ENCODE measurements around the gene UGT1A10.
A peak's percentile ranks its signal among the peaks of the same experiment; 100 is the strongest.

UGT1A10 gene

DNA sequence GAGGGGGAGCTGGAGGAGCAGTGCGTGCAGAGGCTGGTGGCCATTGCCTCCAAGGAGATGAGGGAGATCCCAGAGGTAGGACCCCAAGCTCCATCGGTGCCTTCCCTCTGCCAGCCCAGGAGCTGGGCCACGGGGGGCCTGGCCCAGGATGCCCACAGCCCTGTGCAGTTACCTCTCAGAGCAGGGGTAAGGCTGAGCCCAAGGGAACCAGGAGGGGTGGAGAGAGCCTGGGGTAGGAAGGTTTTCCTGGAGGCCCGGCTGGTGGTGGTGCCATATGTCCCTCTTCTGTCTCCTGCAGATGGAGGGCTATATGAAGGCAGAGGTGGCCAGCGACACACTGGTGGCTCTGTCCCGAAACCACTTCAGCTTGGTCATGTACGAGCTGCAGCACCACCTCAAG, 153.3 kb downstream of the UGT1A10 start:
- Histone ChIP-seq H3K23ac (ENCODE audit: low read length) (no peak overlapping the region), H2AK5ac (ENCODE audit: low read length) (no peak overlapping the region), H4K8ac (ENCODE audit: low read depth, low read length) (no peak overlapping the region), H2BK5ac (ENCODE audit: low read length) (no peak overlapping the region), H3K9ac (ENCODE audit: low read length) (no peak overlapping the region), H3K4ac (ENCODE audit: low read depth, low read length) (no peak overlapping the region), H3K18ac (ENCODE audit: low read length) (no peak overlapping the region), H3K79me2 (ENCODE audit: control insufficient read depth, insufficient read depth, low read length) (no peaks in the 10 kb centered on the region), H2BK120ac (ENCODE audit: low read depth, low read length) (no peak overlapping the region), H3K27ac (ENCODE audit: low read depth, low read length) (no peak overlapping the region), H3K4me2 (ENCODE audit: low read length) (no peak overlapping the region), H3K4me1 (ENCODE audit: control insufficient read depth, low read depth, low read length) (no peaks in the 10 kb centered on the region), H2BK15ac (replicated peaks; ENCODE audit: low read depth) (no peak overlapping the region), H3K56ac (ENCODE audit: low read length) (no peak overlapping the region), H3K36me3 (ENCODE audit: control insufficient read depth, insufficient read depth, low read length) (no peaks in the 10 kb centered on the region), H3K79me1 (ENCODE audit: low read length) (no peaks in the 10 kb centered on the region), H3K27me3 (ENCODE audit: insufficient read depth, low read length, poor library complexity) (no peaks in the 10 kb centered on the region), H4K5ac (ENCODE audit: low read length) (no peak overlapping the region), H3K4me3 (ENCODE audit: low read length) (no peak overlapping the region)
- no CpG with 5 or more reads among the region's 7 CpGs for WGBS (ENCODE audit: extremely low coverage, insufficient coverage, low lambda C conversion rate)
- no peak for DNase-seq

DNA sequence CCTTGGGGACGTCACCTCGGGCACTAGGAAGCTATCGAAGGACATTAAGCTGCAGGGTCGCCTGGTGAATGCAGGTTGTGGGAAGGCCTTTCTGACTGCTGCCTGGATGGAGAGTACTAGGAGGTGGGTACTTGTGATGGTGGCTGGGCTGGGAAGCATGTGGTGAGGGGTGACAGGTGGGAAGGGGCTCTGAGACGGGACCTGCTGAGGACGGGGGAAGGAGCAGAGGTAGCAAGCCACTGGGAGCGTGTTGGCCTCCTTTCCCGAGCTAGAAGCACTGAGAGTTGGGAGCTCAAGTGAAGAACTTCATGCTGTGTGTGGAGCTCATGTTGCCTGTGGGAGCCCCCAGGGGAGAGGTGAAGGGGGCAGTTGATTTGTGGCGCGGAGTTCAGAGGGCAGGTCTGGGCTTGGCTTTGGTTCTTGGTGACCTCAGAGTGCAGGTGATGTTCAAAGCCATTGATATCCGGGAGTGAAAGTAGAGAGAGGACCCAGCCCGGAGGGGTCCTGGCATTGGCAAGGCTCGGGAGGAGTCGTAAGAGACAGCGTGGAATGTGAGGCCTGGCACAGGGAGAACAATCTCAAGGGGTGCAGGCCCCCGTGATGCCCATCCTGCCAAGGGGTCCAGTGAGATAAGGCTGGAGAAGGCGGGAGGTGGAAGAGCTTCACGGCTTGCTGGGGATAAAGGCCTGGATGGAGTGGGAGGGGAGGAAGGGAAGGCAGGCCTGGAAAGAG, 155.1 kb downstream of the UGT1A10 start:
- no peaks in the 10 kb centered on the region for H3K79me1 ChIP-seq (ENCODE audit: low read length)

DNA sequence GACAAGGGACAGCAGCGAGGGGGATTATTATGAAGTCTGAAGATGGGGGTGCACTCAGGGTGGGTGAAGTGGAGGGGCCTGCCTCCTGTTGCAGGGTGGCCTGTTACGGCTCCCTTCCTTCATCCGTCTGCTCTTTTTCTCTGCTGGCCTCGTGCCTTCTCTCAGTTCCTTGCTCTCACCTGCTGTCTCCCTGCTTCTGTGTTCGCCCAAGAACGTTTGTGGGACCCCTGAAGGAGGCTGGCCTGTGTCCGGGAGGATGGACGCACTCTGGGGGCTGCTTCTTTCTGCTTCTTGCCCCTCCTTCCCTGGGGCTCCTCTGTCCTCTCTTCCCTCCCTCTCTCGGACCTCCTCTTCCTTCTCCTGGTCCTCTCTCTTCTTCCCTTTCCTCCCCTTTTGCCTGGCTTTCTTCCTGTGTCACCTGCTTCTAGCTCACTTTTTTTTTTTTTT, 155.7 kb downstream of the UGT1A10 start:
- H3K79me2 ChIP-seq (ENCODE audit: control insufficient read depth, insufficient read depth, low read length): no peaks in the 10 kb centered on the region
- no peak overlapping the region for H4K8ac ChIP-seq (ENCODE audit: low read depth, low read length)
- H2AK5ac ChIP-seq (ENCODE audit: low read length): no peak overlapping the region
- no peak overlapping the region for H2BK120ac ChIP-seq (ENCODE audit: low read depth, low read length)
- no peak overlapping the region for H3K9ac ChIP-seq (ENCODE audit: low read length)
- H3K56ac ChIP-seq (ENCODE audit: low read length): no peak overlapping the region
- H3K4me1 ChIP-seq (ENCODE audit: control insufficient read depth, low read depth, low read length): no peaks in the 10 kb centered on the region
- H3K27me3 ChIP-seq (ENCODE audit: insufficient read depth, low read length, poor library complexity): no peaks in the 10 kb centered on the region
- H4K5ac ChIP-seq (ENCODE audit: low read length): no peak overlapping the region
- no CpG with 5 or more reads among the region's 9 CpGs for WGBS (ENCODE audit: extremely low coverage, insufficient coverage, low lambda C conversion rate)
- no peaks in the 10 kb centered on the region for H3K79me1 ChIP-seq (ENCODE audit: low read length)
- no peaks in the 10 kb centered on the region for H3K36me3 ChIP-seq (ENCODE audit: control insufficient read depth, insufficient read depth, low read length)
- no peak for DNase-seq
- H3K18ac ChIP-seq (ENCODE audit: low read length): no peak overlapping the region
- H3K23ac ChIP-seq (ENCODE audit: low read length): no peak overlapping the region
- H2BK5ac ChIP-seq (ENCODE audit: low read length): no peak overlapping the region
- H3K4ac ChIP-seq (ENCODE audit: low read depth, low read length): no peak overlapping the region
- no peak overlapping the region for H3K27ac ChIP-seq (ENCODE audit: low read depth, low read length)
- H3K4me3 ChIP-seq (ENCODE audit: low read length): no peak overlapping the region
- no peak overlapping the region for H2BK15ac ChIP-seq (replicated peaks; ENCODE audit: low read depth)
- H3K4me2 ChIP-seq (ENCODE audit: low read length): no peak overlapping the region

More for the DNA sequence above, 155.1 kb downstream of the UGT1A10 start:
- Histone ChIP-seq H3K4me3 (ENCODE audit: low read length) (no peak overlapping the region), H2BK5ac (ENCODE audit: low read length) (no peak overlapping the region), H3K4ac (ENCODE audit: low read depth, low read length) (no peak overlapping the region), H2BK15ac (replicated peaks; ENCODE audit: low read depth) (no peak overlapping the region), H3K4me2 (ENCODE audit: low read length) (no peak overlapping the region), H3K36me3 (ENCODE audit: control insufficient read depth, insufficient read depth, low read length) (no peaks in the 10 kb centered on the region), H3K27me3 (ENCODE audit: insufficient read depth, low read length, poor library complexity) (no peaks in the 10 kb centered on the region), H3K18ac (ENCODE audit: low read length) (no peak overlapping the region), H4K8ac (ENCODE audit: low read depth, low read length) (no peak overlapping the region), H3K4me1 (ENCODE audit: control insufficient read depth, low read depth, low read length) (no peaks in the 10 kb centered on the region), H3K27ac (ENCODE audit: low read depth, low read length) (no peak overlapping the region), H3K9ac (ENCODE audit: low read length) (no peak overlapping the region), H3K79me2 (ENCODE audit: control insufficient read depth, insufficient read depth, low read length) (no peaks in the 10 kb centered on the region), H3K56ac (ENCODE audit: low read length) (no peak overlapping the region), H4K5ac (ENCODE audit: low read length) (no peak overlapping the region), H2BK120ac (ENCODE audit: low read depth, low read length) (no peak overlapping the region), H2AK5ac (ENCODE audit: low read length) (no peak overlapping the region), H3K23ac (ENCODE audit: low read length) (no peak overlapping the region)
- no CpG with 5 or more reads among the region's 18 CpGs for WGBS (ENCODE audit: extremely low coverage, insufficient coverage, low lambda C conversion rate)
- no peak for DNase-seq

DNA sequence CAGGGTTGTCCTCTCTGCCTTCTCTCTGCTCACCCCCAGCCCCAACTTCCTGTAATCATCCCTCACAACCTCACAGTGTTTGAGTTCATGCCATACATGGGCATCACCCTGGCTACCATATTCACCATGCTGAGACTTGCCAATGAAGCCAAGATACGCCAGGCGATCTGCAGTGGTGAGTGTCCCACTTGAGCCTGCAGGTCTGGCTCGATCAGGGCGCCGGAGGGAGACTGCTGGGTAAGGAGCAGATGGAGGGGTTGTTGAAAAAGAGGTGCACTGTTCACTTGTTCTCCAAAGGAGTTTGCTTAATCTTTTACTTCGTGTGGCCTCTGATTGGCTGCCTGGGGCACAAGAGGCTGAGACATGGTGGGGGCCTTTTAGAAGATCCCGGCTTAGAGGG, 156.5 kb downstream of the UGT1A10 start:
- H3K56ac ChIP-seq (ENCODE audit: low read length): no peak overlapping the region
- H4K8ac ChIP-seq (ENCODE audit: low read depth, low read length): no peak overlapping the region
- no peak overlapping the region for H3K18ac ChIP-seq (ENCODE audit: low read length)
- H3K9ac ChIP-seq (ENCODE audit: low read length): no peak overlapping the region
- no peaks in the 10 kb centered on the region for H3K36me3 ChIP-seq (ENCODE audit: control insufficient read depth, insufficient read depth, low read length)
- no peaks in the 10 kb centered on the region for H3K27me3 ChIP-seq (ENCODE audit: insufficient read depth, low read length, poor library complexity)
- no peak overlapping the region for H3K4me2 ChIP-seq (ENCODE audit: low read length)
- no peak overlapping the region for H3K4ac ChIP-seq (ENCODE audit: low read depth, low read length)
- H3K79me1 ChIP-seq (ENCODE audit: low read length): no peaks in the 10 kb centered on the region
- no peaks in the 10 kb centered on the region for H3K79me2 ChIP-seq (ENCODE audit: control insufficient read depth, insufficient read depth, low read length)
- H2BK5ac ChIP-seq (ENCODE audit: low read length): no peak overlapping the region
- H4K5ac ChIP-seq (ENCODE audit: low read length): no peak overlapping the region
- DNase-seq: no peak
- H3K27ac ChIP-seq (ENCODE audit: low read depth, low read length): no peak overlapping the region
- H3K4me3 ChIP-seq (ENCODE audit: low read length): no peak overlapping the region
- no peak overlapping the region for H2BK120ac ChIP-seq (ENCODE audit: low read depth, low read length)
- H2BK15ac ChIP-seq (replicated peaks; ENCODE audit: low read depth): no peak overlapping the region
- WGBS (ENCODE audit: extremely low coverage, insufficient coverage, low lambda C conversion rate): no CpG with 5 or more reads among the region's 7 CpGs
- H2AK5ac ChIP-seq (ENCODE audit: low read length): no peak overlapping the region
- no peak overlapping the region for H3K23ac ChIP-seq (ENCODE audit: low read length)
- H3K4me1 ChIP-seq (ENCODE audit: control insufficient read depth, low read depth, low read length): no peaks in the 10 kb centered on the region

DNA sequence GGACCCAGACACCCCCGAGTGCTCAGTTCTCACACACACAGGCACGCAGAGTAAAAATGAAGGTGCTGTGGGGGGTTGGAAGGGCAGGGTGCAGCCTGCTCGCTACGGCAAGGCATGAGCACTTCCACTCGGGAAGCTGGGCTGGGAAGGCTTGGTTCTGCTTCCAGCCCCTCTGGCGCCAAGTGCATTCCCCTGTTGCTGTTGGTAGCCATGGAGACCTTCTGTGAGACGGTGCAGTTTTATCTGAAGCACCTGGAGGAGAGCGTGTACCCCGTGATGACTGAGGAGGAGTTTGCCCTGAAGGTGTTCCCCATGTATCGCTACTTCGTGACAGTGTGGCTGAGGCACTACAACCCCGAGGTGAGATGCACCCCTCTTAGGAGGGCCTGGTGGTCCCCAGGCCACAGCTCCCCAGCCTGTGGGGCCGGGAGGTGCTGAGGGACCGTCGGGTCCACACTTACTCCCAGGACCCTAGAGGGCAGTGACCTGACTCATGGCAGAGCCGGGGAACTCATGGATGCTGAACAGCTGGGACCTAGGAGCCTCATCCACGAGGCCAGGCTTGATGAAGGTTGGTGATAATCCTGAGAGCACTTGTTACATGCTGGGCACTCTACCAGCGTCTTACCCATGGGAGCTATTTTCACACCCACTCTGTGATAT, 157.3 kb downstream of the UGT1A10 start:
- Histone ChIP-seq H2BK5ac (ENCODE audit: low read length) (no peak overlapping the region), H3K4me2 (ENCODE audit: low read length) (no peak overlapping the region), H3K27me3 (ENCODE audit: insufficient read depth, low read length, poor library complexity) (no peaks in the 10 kb centered on the region), H4K8ac (ENCODE audit: low read depth, low read length) (no peak overlapping the region), H3K79me1 (ENCODE audit: low read length) (no peaks in the 10 kb centered on the region), H3K36me3 (ENCODE audit: control insufficient read depth, insufficient read depth, low read length) (no peaks in the 10 kb centered on the region), H4K5ac (ENCODE audit: low read length) (no peak overlapping the region), H3K4me3 (ENCODE audit: low read length) (no peak overlapping the region), H3K79me2 (ENCODE audit: control insufficient read depth, insufficient read depth, low read length) (no peaks in the 10 kb centered on the region), H3K4me1 (ENCODE audit: control insufficient read depth, low read depth, low read length) (no peaks in the 10 kb centered on the region), H3K56ac (ENCODE audit: low read length) (no peak overlapping the region), H3K23ac (ENCODE audit: low read length) (peak overlapping the region; percentile 45), H2BK120ac (ENCODE audit: low read depth, low read length) (no peak overlapping the region), H3K4ac (ENCODE audit: low read depth, low read length) (no peak overlapping the region), H3K9ac (ENCODE audit: low read length) (no peak overlapping the region), H2BK15ac (replicated peaks; ENCODE audit: low read depth) (no peak overlapping the region), H2AK5ac (ENCODE audit: low read length) (no peak overlapping the region), H3K18ac (ENCODE audit: low read length) (no peak overlapping the region), H3K27ac (ENCODE audit: low read depth, low read length) (no peak overlapping the region)
- no peak for DNase-seq
- no CpG with 5 or more reads among the region's 18 CpGs for WGBS (ENCODE audit: extremely low coverage, insufficient coverage, low lambda C conversion rate)
